Nephron progenitor cell (in vitro differentiated cells): ENCODE measurements around the gene COL27A1.

Experiments
- DNase-seq: peaks from one replicate; pipeline ENCODE4 v3.0.0; 2021
- H3K27ac Mint-ChIP-seq: 2 replicates; pipeline ENCODE4 v1.8.0; 2021; ENCODE audit warnings: mild to moderate bottlenecking, moderate library complexity, mixed read lengths
- H3K27me3 Mint-ChIP-seq: 2 replicates; pipeline ENCODE4 v1.8.0; 2021; ENCODE audit warnings: mild to moderate bottlenecking, low read depth, mixed read lengths; ENCODE audit not compliant: poor library complexity
- H3K36me3 Mint-ChIP-seq: 2 replicates; pipeline ENCODE4 v1.8.0; 2021; ENCODE audit warnings: low read depth, mixed read lengths
- H3K4me1 Mint-ChIP-seq: 2 replicates; pipeline ENCODE4 v1.8.0; 2021; ENCODE audit warnings: mixed read lengths
- H3K4me3 Mint-ChIP-seq: 2 replicates; pipeline ENCODE4 v1.8.0; 2021; ENCODE audit warnings: mild to moderate bottlenecking, moderate library complexity, mixed read lengths
- H3K9me3 Mint-ChIP-seq: 2 replicates; pipeline ENCODE4 v1.8.0; 2021; ENCODE audit warnings: mild to moderate bottlenecking, moderate library complexity, mixed read lengths
- TF ChIP-seq, protein P1 (sequence below): fragments of 200-600 bp; sonication (generic); IDR thresholded peaks from 2 replicates; pipeline ENCODE4 v1.5.0; 2021; ENCODE audit warnings: antibody characterized with exemption

Gene COL27A1

DNA sequence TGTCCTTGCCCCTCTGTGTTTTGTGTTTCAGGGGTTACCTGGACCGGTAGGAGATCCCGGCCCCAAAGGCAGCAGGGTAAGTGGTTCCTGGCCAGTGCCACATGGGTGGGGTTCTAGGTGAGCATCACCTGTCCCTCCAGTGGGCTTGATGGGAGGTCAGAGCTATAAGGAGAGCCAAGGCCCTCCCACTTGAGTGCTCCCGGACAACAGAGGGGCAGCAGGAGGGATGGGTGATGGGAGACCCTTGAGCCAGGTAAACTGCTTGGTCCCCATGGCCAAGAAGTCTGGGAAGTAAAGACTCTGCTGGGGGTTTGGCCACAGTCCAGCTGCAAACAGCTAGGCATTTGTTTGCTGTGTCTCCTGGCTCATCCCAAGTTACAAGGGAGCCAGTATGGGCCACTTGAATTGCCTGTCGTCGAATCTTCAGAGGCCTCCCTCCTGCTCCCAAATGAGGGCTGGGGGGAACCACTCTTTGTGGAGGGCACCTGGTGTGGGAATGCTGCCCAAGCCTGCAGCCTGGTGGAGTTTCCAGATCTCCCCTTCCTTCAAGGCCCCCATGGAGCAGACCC lies 51.0 kb downstream of the COL27A1 start:
- peaks cover 20% of the 10 kb centered on the region for H3K4me1 Mint-ChIP-seq
- peaks cover 20% of the 10 kb centered on the region for H3K36me3 Mint-ChIP-seq
- TF ChIP-seq, protein P1, sequence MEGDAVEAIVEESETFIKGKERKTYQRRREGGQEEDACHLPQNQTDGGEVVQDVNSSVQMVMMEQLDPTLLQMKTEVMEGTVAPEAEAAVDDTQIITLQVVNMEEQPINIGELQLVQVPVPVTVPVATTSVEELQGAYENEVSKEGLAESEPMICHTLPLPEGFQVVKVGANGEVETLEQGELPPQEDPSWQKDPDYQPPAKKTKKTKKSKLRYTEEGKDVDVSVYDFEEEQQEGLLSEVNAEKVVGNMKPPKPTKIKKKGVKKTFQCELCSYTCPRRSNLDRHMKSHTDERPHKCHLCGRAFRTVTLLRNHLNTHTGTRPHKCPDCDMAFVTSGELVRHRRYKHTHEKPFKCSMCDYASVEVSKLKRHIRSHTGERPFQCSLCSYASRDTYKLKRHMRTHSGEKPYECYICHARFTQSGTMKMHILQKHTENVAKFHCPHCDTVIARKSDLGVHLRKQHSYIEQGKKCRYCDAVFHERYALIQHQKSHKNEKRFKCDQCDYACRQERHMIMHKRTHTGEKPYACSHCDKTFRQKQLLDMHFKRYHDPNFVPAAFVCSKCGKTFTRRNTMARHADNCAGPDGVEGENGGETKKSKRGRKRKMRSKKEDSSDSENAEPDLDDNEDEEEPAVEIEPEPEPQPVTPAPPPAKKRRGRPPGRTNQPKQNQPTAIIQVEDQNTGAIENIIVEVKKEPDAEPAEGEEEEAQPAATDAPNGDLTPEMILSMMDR, result no peak
- no peak for DNase-seq
- peaks cover 6% of the 10 kb centered on the region for H3K27me3 Mint-ChIP-seq
- H3K27ac Mint-ChIP-seq, result no peak overlapping the region
- H3K9me3 Mint-ChIP-seq, result no peaks in the 10 kb centered on the region
- H3K4me3 Mint-ChIP-seq, result no peak overlapping the region

DNA sequence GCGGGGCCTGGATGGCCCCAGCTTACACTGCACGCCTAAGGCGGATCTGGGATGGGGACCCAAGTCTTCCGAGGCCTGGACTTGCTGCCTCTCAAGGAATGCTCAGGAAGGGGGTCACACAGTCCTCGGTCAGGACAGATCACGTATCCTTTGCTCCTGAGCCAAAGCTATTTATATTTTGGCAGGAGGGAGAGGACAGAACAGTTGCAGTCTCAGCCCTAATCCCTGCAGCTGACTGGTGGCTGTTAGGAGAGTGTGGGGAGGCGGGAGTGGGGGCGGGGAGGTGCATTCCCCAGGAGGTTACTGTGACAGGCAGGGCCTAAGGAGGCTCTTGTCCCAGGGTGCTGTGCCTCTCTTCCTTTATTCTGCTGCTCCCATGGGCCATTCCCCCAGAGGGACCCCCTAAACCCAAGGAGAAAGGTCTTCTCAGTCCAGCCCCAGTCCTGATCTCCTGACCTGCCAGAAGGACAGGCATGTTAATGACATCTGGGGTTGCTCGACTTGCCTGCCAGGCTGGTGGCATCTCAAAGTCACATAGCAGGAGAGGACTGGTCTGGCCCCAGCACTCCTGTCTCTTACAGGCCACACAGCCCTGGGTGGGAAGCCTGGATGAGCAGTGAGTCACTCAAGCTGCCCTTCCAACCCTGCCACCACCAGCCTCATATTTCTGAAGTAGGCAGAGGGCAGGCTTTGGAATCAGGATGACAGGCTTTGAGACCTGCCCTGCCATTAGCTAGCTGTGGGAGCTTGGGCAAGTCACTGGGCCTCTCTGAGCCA lies 51.9 kb downstream of the COL27A1 start:
- H3K4me3 Mint-ChIP-seq, result no peak overlapping the region
- H3K9me3 Mint-ChIP-seq, result no peaks in the 10 kb centered on the region
- DNase-seq, result no peak
- H3K27me3 Mint-ChIP-seq, result peaks cover 6% of the 10 kb centered on the region
- peaks cover 25% of the 10 kb centered on the region for H3K36me3 Mint-ChIP-seq
- peak overlapping the region; percentile 51 for H3K27ac Mint-ChIP-seq
- peaks cover 15% of the 10 kb centered on the region for H3K4me1 Mint-ChIP-seq
- TF ChIP-seq, protein P1, result no peak

DNA sequence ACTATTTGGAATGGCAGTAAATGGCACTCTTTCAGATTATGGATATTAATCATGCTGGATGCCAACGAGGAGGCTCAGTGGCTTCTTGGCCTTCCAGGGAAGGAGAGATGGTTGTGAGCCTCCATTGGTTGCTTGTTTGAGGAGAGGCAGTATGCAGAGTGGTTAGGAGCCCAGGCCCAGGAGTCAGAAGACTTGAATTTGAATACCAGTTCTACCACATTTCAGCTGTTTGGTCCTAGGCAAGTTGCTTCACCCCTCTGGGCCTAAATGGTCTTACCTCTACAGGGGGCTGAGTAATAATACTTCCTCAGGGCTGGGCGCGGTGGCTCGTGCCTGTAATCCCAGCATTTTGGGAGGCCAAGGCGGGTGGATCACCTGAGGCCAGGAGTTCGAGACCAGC lies 52.5 kb downstream of the COL27A1 start:
- no peak for DNase-seq
- peaks cover 23% of the 10 kb centered on the region for H3K36me3 Mint-ChIP-seq
- peaks cover 15% of the 10 kb centered on the region for H3K4me1 Mint-ChIP-seq
- H3K4me3 Mint-ChIP-seq, result no peak overlapping the region
- no peaks in the 10 kb centered on the region for H3K9me3 Mint-ChIP-seq
- TF ChIP-seq, protein P1, result no peak
- no peak overlapping the region for H3K27ac Mint-ChIP-seq
- H3K27me3 Mint-ChIP-seq, result peaks cover 3% of the 10 kb centered on the region

DNA sequence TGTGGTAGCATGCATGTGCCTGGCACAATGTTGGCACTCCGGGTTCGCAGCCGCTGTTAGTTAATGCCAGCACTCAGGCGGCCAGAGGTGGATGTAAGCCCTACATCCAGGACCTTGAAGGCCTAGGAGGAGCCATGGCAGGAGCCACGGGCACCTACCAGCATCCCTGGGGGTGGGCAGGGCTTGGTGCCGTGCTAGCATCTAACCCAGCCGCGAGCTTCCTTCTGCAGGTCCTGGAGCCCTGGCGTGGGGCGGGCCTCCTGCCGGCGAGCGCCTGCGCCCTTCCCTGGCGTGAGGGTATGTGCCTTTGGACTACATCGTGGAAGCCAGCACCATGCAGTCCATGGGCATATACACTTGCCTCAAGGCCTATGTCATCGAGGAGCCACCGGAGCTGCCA lies 53.8 kb downstream of the COL27A1 start:
- no peak for DNase-seq
- TF ChIP-seq, protein P1, result no peak
- no peak overlapping the region for H3K27ac Mint-ChIP-seq
- H3K4me3 Mint-ChIP-seq, result no peak overlapping the region
- peaks cover 15% of the 10 kb centered on the region for H3K4me1 Mint-ChIP-seq
- no peaks in the 10 kb centered on the region for H3K9me3 Mint-ChIP-seq
- peaks cover 28% of the 10 kb centered on the region for H3K36me3 Mint-ChIP-seq
- H3K27me3 Mint-ChIP-seq, result peaks cover 3% of the 10 kb centered on the region

DNA sequence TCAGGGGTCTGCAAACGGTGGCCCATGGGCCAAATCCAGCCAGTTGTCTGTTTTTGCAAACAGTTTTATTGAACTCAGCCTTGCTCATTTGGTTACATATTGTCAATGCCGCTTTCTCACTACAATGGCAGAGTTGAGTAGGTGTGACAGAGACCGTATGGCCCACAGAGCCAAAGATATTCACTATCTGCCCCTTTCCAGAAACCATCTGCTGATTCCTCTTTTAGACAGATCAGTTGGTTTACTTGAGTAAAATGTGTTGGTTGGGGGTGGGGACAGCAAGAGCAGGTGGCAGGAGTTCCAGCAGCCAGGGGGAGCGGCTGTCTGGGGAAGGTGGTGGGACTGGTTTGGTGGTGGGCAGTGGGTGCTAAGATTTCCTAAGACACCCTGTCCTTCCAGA lies 54.8 kb downstream of the COL27A1 start:
- Mint-ChIP-seq H3K27me3 (peaks cover 3% of the 10 kb centered on the region), H3K27ac (no peak overlapping the region), H3K9me3 (no peaks in the 10 kb centered on the region), H3K4me3 (no peak overlapping the region), H3K4me1 (peaks cover 15% of the 10 kb centered on the region), H3K36me3 (peaks cover 28% of the 10 kb centered on the region)
- TF ChIP-seq, protein P1, result no peak
- DNase-seq, result no peak
